ENCODE data around the gene HADHA.

The HADHA gene

DNA sequence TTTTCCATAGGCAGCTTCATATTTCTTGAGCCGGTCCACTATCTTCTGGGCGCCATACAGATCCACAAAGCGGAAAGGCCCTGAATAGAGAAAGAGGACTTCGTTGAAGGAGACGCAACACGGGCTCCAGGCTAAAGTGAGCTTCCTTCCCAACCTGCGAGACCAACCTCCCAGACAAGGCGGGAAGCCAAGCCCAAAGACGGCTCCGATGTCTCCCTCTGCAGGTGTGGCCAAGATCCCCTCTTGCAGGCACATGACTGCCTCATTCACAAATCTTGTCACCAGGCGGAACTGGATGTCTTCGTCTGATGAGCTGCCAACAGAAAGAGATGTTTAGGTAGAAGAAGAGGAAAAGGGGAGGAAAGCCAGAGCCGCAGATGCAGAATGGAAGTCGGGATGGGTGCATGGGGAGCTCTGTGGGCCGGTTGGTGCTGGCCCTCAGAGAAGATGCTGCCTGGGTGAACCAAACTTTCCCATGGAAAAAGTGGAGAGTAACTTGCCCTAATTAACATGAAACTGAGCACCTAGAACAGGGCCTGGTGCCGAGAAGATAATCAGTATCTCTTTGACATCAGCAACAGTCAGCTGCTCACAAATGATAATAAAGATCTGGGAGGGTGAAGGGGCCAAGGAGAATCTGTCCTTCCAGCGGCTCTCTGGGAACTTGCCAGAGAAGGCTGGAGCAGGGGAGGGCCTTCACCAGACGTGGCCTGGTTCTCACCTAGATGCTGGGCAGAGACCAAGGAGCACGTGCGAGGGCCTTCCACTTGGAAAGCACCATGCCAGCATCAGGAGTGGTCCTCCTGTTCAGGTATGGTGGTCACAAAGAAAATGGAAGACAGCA is 52.9 kb downstream of the HADHA start:
- DNase-seq (ENCODE audit: low read depth) = no peak

- DNase-seq (ENCODE audit: low read depth) = no peak
These were observed 54.1 kb downstream of the HADHA start for GRCh38 chr2:26190369-26190768.

DNA sequence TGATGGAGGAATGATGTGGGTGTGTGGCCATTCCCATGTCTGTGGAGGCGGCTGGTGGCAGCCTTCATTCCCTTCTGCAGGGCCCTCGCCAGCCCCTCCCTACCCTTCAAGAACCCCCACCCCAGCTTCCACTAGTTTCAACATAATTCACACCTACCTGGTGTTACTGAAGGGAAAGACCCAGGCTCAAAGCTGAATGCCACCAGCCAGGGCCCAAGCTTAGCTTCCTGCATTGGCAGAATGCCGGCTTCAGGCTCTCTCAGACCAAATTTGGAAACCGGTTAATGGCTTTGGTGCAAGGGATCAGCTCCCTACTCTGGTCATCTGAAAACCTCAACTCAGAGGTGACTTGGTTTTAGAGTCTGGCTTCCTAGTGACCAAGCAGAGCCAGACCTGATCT is 54.7 kb downstream of the HADHA start:
- no peak for DNase-seq (ENCODE audit: low read depth)

GRCh38 chr2:26189123-26189522 is 55.3 kb downstream of the HADHA start:
- no peak for DNase-seq (ENCODE audit: low read depth)

DNA sequence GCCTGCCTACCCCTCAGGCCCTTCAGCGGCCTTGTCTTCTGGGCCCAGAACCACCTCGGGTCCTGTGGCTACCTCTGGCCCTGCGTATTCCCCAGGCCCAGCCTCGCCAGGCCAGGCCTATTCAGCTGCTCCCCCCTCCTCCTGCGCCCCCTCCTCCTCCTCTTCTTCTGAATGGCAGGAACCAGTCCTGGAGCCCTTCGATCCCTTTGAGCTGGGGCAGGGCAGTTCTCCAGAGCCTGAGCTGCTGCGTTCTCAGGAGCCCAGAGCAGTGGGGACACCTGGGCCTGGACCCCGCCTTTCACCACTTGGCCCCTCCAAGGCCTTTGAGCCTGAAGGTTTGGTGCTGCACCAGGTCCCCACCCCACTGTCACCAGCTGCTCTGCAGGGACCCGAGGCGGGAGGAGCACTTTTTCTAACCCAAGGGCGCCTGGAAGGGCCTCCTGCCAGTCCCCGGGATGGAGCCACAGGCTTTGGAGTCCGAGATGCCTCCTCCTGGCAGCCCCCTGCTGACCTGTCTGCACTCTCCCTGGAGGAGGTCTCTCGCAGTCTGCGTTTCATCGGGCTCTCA is 56.8 kb downstream of the HADHA start:
- no peak for DNase-seq (ENCODE audit: low read depth)

GRCh38 chr2:26187114-26187513 is 57.3 kb downstream of the HADHA start:
- no peak for DNase-seq (ENCODE audit: low read depth)

GRCh38 chr2:26185954-26186770 is 58.3 kb downstream of the HADHA start:
- no peak for DNase-seq (ENCODE audit: low read depth)

DNA sequence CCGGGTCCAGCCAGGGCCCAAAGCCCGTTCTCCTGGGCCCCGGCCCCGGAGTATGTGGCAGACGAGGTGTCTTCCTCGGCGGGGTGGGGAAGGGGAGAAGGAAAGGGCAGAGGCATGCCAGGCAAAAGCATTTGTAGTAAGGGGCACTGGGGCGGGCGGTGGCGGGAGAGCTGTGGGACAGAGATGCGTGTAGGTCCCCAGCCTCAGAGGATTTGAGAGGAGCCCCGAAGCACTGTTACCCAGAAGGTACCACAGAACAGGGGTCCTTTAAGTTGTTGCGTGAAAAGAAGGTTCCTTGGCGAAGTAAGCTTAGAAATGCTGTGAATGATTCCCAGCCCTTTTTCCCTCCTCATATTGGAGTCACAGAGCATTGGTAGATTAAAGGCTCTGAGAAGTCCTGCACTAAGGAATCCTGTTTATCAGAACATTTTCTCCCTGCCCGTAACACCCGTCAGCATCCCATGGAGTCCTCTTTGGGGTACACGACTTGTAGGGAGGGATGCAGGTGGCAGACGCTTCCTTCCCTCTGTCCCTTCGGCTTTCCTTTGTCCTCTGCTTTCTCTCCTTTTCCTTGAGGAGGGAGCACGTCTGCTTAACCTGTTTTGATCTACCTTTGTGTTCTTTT is 59.0 kb downstream of the HADHA start:
- DNase-seq (ENCODE audit: low read depth) = no peak

DNA sequence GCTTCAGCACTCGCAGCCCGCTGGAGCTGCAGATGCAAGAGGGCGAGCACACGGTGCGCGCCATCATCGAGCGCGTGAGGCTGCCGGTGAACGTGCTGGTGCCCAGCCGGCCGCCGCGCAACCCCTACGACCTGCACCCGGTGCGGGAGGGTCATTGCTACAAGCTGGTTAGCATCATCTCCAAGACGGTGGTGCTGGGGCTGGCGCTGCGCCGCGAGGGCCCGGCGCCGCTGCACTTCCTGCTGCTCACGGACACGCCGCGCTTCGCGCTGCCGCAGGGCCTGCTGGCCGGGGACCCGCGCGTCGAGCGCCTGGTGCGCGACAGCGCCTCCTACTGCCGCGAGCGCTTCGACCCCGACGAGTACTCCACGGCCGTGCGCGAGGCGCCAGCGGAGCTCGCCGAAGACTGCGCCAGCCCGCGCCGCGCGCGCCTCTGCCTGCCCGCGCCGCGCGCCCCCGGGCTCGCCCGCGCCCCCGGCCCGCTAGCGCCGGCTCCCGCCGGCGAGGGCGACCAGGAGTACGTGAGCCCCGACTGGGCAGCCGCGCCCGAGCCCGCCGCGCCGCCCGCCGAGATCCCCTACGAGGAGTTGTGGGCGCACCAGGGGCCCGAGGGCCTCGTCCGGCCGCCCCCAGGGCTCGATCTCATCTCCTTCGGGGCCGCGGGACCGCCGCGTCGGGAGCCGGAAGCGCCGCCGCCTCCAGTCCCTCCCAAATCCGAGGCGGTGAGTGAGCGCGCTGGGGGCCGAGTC is 59.7 kb downstream of the HADHA start:
- DNase-seq (ENCODE audit: low read depth) = peak; percentile 77

DNA sequence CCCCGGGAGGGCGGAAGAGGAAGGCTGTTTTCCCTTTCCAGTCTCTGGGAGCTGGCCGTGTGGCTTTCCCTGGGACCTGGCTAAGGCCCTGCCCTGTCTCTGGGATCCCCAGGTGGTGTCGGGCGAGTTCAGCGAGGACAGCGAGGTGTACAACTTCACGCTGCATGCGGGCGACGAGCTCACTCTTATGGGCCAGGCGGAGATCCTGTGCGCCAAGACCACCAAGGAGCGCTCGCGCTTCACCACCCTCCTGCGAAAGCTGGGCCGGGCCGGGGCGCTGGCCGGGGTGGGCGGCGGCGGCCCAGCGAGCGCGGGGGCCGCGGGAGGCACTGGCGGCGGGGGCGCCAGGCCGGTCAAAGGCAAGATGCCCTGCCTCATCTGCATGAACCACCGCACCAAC is 60.3 kb downstream of the HADHA start:
- DNase-seq (ENCODE audit: low read depth) = no peak

GRCh38 chr2:26182887-26183630 is 61.4 kb downstream of the HADHA start:
- DNase-seq (ENCODE audit: low read depth) = no peak

- no peak for DNase-seq (ENCODE audit: low read depth)
These were observed 62.0 kb downstream of the HADHA start for GRCh38 chr2:26182441-26182840.

GRCh38 chr2:26179446-26179913 is 65.0 kb downstream of the HADHA start:
- no peak for DNase-seq (ENCODE audit: low read depth)

GRCh38 chr2:26178746-26179436 is 65.5 kb downstream of the HADHA start:
- DNase-seq (ENCODE audit: low read depth) = no peak

- DNase-seq (ENCODE audit: low read depth) = no peak
These were observed 66.2 kb downstream of the HADHA start for GRCh38 chr2:26178246-26178645.

GRCh38 chr2:26177122-26177521 is 67.3 kb downstream of the HADHA start:
- DNase-seq (ENCODE audit: low read depth) = no peak

- no peak for DNase-seq (ENCODE audit: low read depth)
These were observed 68.2 kb downstream of the HADHA start for GRCh38 chr2:26176279-26176615.

GRCh38 chr2:26175466-26176278 is 68.8 kb downstream of the HADHA start:
- DNase-seq (ENCODE audit: low read depth) = no peak

DNA sequence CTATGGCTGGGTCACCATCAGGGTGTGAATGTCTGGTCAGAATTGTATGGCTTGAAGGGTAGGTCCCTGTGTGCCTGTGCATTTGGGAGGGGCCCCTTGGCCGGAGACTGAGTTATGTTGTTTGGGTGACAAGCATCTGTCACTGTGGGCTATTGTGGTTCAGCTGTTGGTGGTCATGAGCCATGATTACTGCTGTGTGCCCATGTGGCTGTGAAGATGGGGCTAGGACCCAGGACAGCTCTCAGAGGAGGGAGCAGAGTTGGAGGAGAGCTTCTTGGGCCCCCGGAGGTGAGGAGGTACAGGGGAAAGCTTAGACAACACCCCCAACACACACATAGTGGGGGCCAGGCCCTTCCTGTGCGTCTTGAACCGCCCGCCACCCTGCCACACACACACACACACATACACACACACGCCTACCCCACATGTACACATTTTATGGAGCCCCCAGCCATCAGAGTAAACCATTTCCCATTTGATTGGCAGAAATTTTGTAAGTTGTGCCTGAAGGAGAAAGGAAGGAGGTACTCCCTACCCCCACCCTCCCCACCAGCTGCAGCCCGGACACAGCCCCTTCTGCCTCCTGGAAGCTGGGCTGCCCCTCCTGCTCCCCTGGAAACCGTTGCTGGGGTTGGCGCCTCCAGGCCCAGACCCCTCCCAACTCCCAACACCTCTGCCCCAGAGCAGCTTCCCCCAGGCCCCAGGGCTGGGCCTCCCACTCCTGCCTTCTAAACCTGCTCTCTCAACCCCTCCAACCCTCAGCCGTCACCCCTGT is 69.6 kb downstream of the HADHA start:
- DNase-seq (ENCODE audit: low read depth) = no peak

All from activated T-helper 9 cell treated with anti-CD3 and anti-CD28 coated beads, Interleukin-2, amount 50 U/mL, for 16 hours (primary cell).